GM23338 (cell line): Measurements from ENCODE around the gene PPP1R7. TPM values are rescaled to one million over a fixed set of nuclear protein-coding genes. Genes with fewer than 3 reads are reported as not detected.

Experiments
- ATAC-seq: fragments of 200-7000 bp; cut with Tn5 transposase; 3 replicates; pipeline ENCODE4 v1.9.1; 2020
- DNase-seq: peaks from one replicate; pipeline ENCODE4 v3.0.0-alpha.2; 2015; ENCODE audit warnings: low spot score
- H2AFZ ChIP-seq: fragments of 200-600 bp; sonication (generic); 2 replicates; pipeline ENCODE4 v1.8.0; 2016; ENCODE audit warnings: antibody characterized with exemption, mild to moderate bottlenecking, moderate library complexity
- H3F3A ChIP-seq: fragments of 200-600 bp; sonication (generic); replicated peaks from 2 replicates; pipeline ENCODE4 v1.8.0; 2017; ENCODE audit warnings: antibody characterized with exemption, mixed run types, low read depth
- H3K27ac ChIP-seq: fragments of 200-600 bp; sonication (generic); 2 replicates; pipeline ENCODE4 v1.6.1; 2016; ENCODE audit warnings: low read depth
- H3K27me3 ChIP-seq: fragments of 200-600 bp; sonication (generic); 2 replicates; pipeline ENCODE4 v1.8.0; 2016; ENCODE audit warnings: mild to moderate bottlenecking, mixed run types, moderate library complexity; ENCODE audit not compliant: insufficient read depth
- H3K36me3 ChIP-seq: fragments of 200-600 bp; sonication (generic); 2 replicates; pipeline ENCODE4 v1.8.0; 2016; ENCODE audit warnings: mild to moderate bottlenecking; ENCODE audit not compliant: insufficient read depth
- H3K4me1 ChIP-seq: fragments of 200-600 bp; sonication (generic); 2 replicates; pipeline ENCODE4 v1.8.0; 2016; ENCODE audit warnings: mild to moderate bottlenecking, moderate library complexity; ENCODE audit not compliant: insufficient read depth
- H3K4me2 ChIP-seq: fragments of 200-600 bp; sonication (generic); 2 replicates; pipeline ENCODE4 v1.7.1; 2017; ENCODE audit warnings: mixed run types
- H3K4me3 ChIP-seq: fragments of 200-600 bp; sonication (generic); 2 replicates; pipeline ENCODE4 v1.6.1; 2016; ENCODE audit warnings: mixed run types
- H3K79me2 ChIP-seq: fragments of 200-600 bp; sonication (generic); replicated peaks from 2 replicates; pipeline ENCODE4 v1.8.0; 2017; ENCODE audit warnings: mild to moderate bottlenecking; ENCODE audit not compliant: insufficient read depth
- H3K9me2 ChIP-seq: fragments of 200-600 bp; sonication (generic); 2 replicates; pipeline ENCODE4 v1.8.0; 2017; ENCODE audit not compliant: insufficient read depth
- H4K20me1 ChIP-seq: fragments of 200-600 bp; sonication (generic); replicated peaks from 2 replicates; pipeline ENCODE4 v1.8.0; 2017; ENCODE audit warnings: mild to moderate bottlenecking; ENCODE audit not compliant: insufficient read depth
- H3K27ac Mint-ChIP-seq: 2 replicates; pipeline ENCODE4 v1.8.0; 2020; ENCODE audit warnings: inconsistent platforms, mild to moderate bottlenecking, moderate library complexity, mixed read lengths
- H3K27me3 Mint-ChIP-seq: 3 replicates; pipeline ENCODE4 v1.8.0; 2022; ENCODE audit warnings: low read depth, mild to moderate bottlenecking, moderate library complexity, mixed read lengths, inconsistent platforms; ENCODE audit not compliant: insufficient read depth, poor library complexity
- H3K36me3 Mint-ChIP-seq: 3 replicates; pipeline ENCODE4 v1.8.0; 2021; ENCODE audit warnings: low read depth, mild to moderate bottlenecking, inconsistent platforms, moderate library complexity, mixed read lengths
- H3K4me1 Mint-ChIP-seq: 3 replicates; pipeline ENCODE4 v1.8.0; 2020; ENCODE audit warnings: mild to moderate bottlenecking, inconsistent platforms, mixed read lengths
- H3K4me3 Mint-ChIP-seq: 3 replicates; pipeline ENCODE4 v1.8.0; 2021; ENCODE audit warnings: moderate library complexity, mild to moderate bottlenecking, inconsistent platforms, mixed read lengths
- H3K9me3 Mint-ChIP-seq: 3 replicates; pipeline ENCODE4 v1.8.0; 2020; ENCODE audit warnings: moderate library complexity, mild to moderate bottlenecking, inconsistent platforms, mixed read lengths
- CREB1 ChIP-seq: fragments of 250-450 bp; sonication (Bioruptor Pico); IDR thresholded peaks from 2 replicates; pipeline ENCODE4 v1.5.0; 2020; ENCODE audit warnings: low read depth, mild to moderate bottlenecking, moderate library complexity
- CTCF ChIP-seq, 2 experiments: fragments of 200-600 bp in 1 of 2; sonication (generic) in 1 of 2; conservative IDR thresholded peaks; 2 replicates each; pipeline versions ENCODE4 v1.5.1 to v1.6.1; 2016 to 2017; ENCODE audit warnings: antibody characterized with exemption in 2 of 2, low read depth in 2 of 2, mild to moderate bottlenecking in 2 of 2, moderate library complexity in 1 of 2
- ETS1 ChIP-seq: IDR thresholded peaks from 2 replicates; pipeline ENCODE4 v1.6.1; 2016; ENCODE audit warnings: antibody characterized with exemption
- EZH2 ChIP-seq: fragments of 200-600 bp; sonication (generic); IDR thresholded peaks from one replicate; pipeline ENCODE4 v1.8.0; 2017; ENCODE audit warnings: antibody characterized with exemption, mild to moderate bottlenecking, low read depth; ENCODE audit not compliant: unreplicated experiment
- EZH2phosphoT487 ChIP-seq: fragments of 200-600 bp; sonication (generic); IDR thresholded peaks from one replicate; pipeline ENCODE4 v1.8.1; 2018; ENCODE audit warnings: antibody characterized with exemption; ENCODE audit not compliant: unreplicated experiment
- JUNB ChIP-seq: IDR thresholded peaks from one replicate; pipeline ENCODE4 v1.6.1; 2016; ENCODE audit warnings: antibody characterized with exemption; ENCODE audit not compliant: unreplicated experiment
- POLR2AphosphoS5 ChIP-seq: IDR thresholded peaks from 2 replicates; pipeline ENCODE4 v1.6.1; 2016; ENCODE audit warnings: antibody characterized with exemption, low read depth
- REST ChIP-seq: IDR thresholded peaks from one replicate; pipeline ENCODE4 v1.6.1; 2018; ENCODE audit warnings: antibody characterized with exemption; ENCODE audit not compliant: unreplicated experiment
- STAT1 ChIP-seq: IDR thresholded peaks from one replicate; pipeline ENCODE4 v1.6.1; 2016; ENCODE audit warnings: antibody characterized with exemption; ENCODE audit not compliant: unreplicated experiment
- ZNF114 ChIP-seq: fragments of 250-450 bp; sonication (Bioruptor Pico); IDR thresholded peaks from 2 replicates; pipeline ENCODE4 v1.5.0; 2020; ENCODE audit warnings: mild to moderate bottlenecking, moderate library complexity
- ZNF331 ChIP-seq: fragments of 250-450 bp; sonication (Bioruptor Pico); IDR thresholded peaks from 2 replicates; pipeline ENCODE4 v1.5.0; 2020; ENCODE audit warnings: low read depth, mild to moderate bottlenecking, moderate library complexity
- polyA plus RNA-seq: library from polyadenylated mRNA; unstranded; fragments of >200 nt; fragmentation: Nextera tagmentation; extraction: Ambion mirVana; gene quantifications from 2 replicates; pipeline ENCODE4 v1.2.1, GENCODE V29; 2016
- total RNA-seq: library from RNA; depleted of rRNA; stranded (reverse); fragments of >200 nt; shearing (Covaris generic); gene quantifications from 2 replicates; pipeline ENCODE4 v1.2.3, GENCODE V29; 2014

PPP1R7 gene
- total and polyA plus RNA-seq, 2 experiments from 2014 or later, result 48.2 to 94.3 TPM

- TF ChIP-seq REST, result no peak
- TF ChIP-seq STAT1, result no peak
- no peak for TF ChIP-seq ZNF331 (CRISPR knock-in tag)
Observed at GRCh38 chr2:241207151-241207550, 56.9 kb downstream of the PPP1R7 start (continued).

- Histone ChIP-seq H3K4me1 (no peaks in the 10 kb centered on the region), H3K36me3 (no peaks in the 10 kb centered on the region), H3K27me3 (no peaks in the 10 kb centered on the region), H3F3A (no peaks in the 10 kb centered on the region), H4K20me1 (no peaks in the 10 kb centered on the region), H2AFZ (no peak overlapping the region), H3K4me2 (no peak overlapping the region), H3K27ac (no peak overlapping the region), H3K9me2 (no peaks in the 10 kb centered on the region), H3K79me2 (no peaks in the 10 kb centered on the region), H3K4me3 (no peak overlapping the region)
- ATAC-seq (no peak), DNase-seq (no peak)
- no peak overlapping the region for H3K4me3 Mint-ChIP-seq
- peaks cover 14% of the 10 kb centered on the region for H3K27me3 Mint-ChIP-seq
- H3K36me3 Mint-ChIP-seq, result no peaks in the 10 kb centered on the region
- H3K27ac Mint-ChIP-seq, result no peak overlapping the region
- no peaks in the 10 kb centered on the region; the same call in 2 of the 3 replicates for H3K9me3 Mint-ChIP-seq
- peaks cover 3% of the 10 kb centered on the region; the same call in 1 of the 3 replicates for H3K4me1 Mint-ChIP-seq
- TF ChIP-seq ETS1 (no peak), REST (no peak), STAT1 (no peak), CREB1 (CRISPR knock-in tag) (no peak), ZNF331 (CRISPR knock-in tag) (no peak), POLR2AphosphoS5 (no peak), JUNB (no peak), EZH2phosphoT487 (no peak), CTCF (conservative IDR thresholded peaks at IDR 0.05; ENCODE audit: low read depth in 2 of 2) (no peak), ZNF114 (CRISPR knock-in tag) (no peak), EZH2 (no peak)
Observed at GRCh38 chr2:241207641-241208040, 57.4 kb downstream of the PPP1R7 start.
